IPS-NIHi11 (cell line): ENCODE results near the gene DGKD.

ENCODE experiments used
- DNase-seq: peaks from one replicate; pipeline ENCODE4 v3.0.0; 2012; ENCODE audit warnings: mixed read lengths, low spot score

Gene DGKD

DNA sequence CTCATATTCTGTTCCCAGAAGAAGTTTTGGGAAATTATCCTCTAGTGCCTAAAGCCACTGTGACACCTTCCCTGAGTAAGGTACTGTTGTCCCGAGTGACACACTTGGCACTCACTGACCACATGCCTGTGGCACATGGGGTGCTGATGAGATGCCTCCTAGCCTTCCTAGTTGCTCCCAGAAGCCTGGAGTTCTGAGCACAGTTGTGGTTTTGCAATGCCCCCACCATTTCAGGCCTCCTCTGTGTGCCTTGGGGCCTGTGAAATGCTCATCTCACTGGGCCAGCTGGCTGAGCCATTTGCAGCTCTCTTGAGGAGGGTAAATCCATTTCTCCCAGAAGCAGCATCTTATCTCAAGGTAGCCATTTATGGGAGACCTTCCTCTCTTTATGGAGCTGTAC, 91.8 kb downstream of the DGKD start:
- DNase-seq = no peak

- no peak for DNase-seq
Measured at GRCh38 chr2:233446606-233447305, 92.5 kb downstream of the DGKD start.

GRCh38 chr2:233447506-233448219, 93.4 kb downstream of the DGKD start:
- no peak for DNase-seq

GRCh38 chr2:233448220-233448559, 93.9 kb downstream of the DGKD start:
- DNase-seq = peak; percentile 67

- DNase-seq = no peak
Measured at GRCh38 chr2:233448575-233448974, 94.3 kb downstream of the DGKD start.

- peak; percentile 86 for DNase-seq
Measured at GRCh38 chr2:233449081-233449901, 95.0 kb downstream of the DGKD start.

DNA sequence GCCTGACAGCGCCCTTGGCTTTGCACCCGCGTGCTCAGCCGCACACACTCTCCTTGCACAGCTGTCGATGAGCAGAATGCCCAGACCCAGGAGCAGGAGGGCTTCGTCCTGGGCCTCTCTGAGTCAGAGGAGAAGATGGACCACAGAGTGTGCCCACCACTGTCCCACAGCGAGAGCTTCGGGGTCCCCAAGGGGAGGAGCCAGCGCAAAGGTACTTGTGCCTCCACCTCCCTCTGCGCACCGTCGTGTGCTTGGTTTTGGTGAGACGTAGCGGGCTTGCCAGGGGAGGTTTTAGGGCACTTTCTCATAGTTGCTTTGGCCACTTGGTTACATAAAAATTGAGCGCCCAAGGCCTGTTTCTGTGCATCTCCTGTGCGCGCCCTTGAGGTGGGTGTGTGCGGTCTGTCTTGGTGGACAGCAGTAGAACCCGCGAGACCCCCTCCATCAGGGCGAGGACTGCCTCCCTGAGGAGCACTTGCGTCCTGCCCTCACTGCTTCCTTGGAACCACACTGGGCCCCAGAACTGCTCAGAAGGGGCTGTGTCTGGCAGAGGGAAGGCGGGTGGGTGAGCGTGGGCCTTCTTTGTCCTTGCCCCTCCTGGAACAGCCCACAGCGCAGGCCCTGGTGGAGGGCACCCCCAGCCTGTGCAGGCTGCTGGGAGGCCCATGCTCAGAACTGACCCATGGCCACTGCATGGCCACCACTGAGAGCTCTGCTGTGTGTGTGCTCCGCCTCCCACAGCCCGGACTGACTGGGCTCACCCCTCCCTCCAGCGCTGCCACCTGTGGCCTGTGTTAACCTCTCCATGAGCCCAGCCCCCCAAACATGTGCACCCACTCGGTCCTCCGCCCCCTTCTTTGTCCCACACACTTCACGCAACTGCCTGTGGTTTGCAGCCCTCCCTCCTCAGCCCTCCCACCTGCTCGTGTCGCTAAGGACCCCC, 95.9 kb downstream of the DGKD start:
- DNase-seq = no peak

DNA sequence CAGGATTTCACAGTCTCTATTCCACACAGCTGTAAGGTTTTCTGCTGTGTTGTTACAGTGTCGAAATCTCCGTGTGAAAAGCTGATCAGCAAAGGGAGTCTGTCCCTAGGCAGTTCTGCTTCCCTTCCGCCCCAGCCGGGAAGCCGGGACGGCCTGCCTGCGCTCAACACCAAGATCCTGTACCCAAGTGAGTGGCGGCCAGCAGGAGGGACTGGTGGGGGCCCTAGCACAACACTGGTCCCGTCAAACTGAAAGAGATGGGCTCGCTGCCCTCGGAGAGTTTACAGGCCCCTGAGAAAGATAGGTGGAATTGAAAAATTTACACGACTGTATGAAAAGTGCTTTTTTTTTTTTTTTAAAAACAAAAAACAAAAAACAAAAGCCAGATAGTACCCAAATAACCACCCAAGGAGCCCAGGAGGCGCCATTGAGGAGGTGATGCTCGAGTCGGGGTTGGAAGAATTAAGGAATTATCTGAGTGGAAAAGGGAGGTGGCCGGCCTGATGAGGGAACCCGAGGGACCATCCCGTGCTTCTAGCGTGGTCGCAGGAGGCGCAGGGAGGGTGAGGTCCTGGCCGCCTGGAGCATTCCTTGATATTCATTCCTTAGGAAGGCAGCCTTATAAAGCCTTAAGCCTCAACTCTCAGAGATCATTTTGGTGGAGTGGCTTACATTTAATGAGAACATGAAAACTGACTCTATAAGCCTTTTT, 96.7 kb downstream of the DGKD start:
- DNase-seq = no peak

DNA sequence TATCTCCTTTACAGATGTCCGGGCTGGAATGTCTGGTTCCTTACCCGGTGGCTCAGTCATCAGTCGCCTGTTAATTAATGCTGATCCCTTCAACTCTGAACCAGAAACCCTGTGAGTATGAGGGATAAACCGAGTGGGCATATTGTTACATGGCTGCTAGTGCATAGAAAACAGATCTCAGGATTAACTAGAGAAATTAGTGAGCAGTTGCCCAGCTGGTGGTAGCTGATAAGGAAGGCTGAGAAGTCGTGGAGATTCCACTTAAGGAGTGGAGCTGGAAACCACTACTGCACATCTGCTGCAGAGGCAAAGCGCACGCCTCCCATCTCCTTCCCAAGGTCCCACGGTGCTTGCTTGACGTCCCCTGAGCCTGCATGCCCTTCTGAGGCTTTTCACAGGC, 97.7 kb downstream of the DGKD start:
- no peak for DNase-seq

GRCh38 chr2:233453111-233453915, 99.0 kb downstream of the DGKD start:
- no peak for DNase-seq

- no peak for DNase-seq
Measured at GRCh38 chr2:233453916-233454315, 99.6 kb downstream of the DGKD start.

DNA sequence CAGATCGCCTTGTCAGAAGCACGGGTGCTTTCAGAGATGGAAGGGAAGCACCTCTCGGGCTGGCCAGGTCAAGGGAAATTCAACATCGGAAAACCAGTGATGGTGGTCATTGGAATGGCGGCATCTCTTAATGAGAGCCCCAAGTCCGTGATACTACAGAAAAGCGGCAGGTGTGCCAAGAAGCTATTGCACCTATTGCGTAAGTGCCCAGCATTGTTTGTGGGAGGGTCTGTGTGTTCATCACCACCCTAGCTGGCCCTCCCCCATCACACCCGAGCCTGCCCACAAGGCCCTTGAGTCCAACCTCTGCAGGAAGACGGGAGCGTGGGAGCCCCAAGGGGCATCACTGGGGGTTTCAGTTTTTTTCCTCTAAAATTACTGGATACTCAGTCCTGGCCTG, 100.7 kb downstream of the DGKD start:
- no peak for DNase-seq

GRCh38 chr2:233455491-233455890, 101.2 kb downstream of the DGKD start:
- no peak for DNase-seq

DNA sequence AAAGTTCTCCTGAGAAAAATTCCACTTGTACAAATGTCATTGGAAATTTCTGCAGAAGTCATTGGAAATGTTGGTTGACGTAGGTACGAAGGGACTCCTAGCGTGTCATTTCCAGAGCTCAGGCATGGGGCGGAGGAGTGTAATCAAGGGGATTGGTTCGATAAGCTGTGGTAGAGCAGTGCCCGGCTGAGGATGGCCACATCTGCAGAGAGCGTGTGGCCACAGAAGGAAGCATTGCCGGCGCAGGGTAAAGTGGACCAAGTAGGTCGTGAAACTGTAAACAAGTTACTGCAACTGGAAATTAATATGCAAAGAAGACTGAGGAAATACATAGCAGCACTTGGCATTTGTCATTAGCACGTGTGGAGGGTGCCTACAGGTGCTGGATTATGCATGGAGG, 101.8 kb downstream of the DGKD start:
- DNase-seq = no peak

DNA sequence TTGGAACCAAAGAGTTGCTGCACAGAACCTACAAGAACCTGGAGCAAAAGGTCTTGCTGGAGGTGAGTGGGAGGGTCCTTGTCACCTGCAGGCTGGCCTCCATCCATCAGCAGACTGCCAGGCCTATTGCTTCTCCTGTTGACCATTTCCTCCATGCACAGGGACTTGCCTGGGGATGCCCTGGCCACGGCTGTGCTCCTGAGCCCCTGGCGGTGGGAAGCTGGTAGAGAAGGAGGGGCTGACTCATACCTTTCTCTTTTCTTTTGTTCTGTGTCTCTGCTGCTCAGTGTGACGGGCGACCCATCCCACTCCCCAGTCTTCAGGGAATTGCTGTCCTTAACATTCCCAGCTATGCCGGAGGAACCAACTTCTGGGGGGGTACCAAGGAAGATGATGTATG, 102.6 kb downstream of the DGKD start:
- DNase-seq = no peak

GRCh38 chr2:233457356-233457755, 103.1 kb downstream of the DGKD start:
- no peak for DNase-seq

DNA sequence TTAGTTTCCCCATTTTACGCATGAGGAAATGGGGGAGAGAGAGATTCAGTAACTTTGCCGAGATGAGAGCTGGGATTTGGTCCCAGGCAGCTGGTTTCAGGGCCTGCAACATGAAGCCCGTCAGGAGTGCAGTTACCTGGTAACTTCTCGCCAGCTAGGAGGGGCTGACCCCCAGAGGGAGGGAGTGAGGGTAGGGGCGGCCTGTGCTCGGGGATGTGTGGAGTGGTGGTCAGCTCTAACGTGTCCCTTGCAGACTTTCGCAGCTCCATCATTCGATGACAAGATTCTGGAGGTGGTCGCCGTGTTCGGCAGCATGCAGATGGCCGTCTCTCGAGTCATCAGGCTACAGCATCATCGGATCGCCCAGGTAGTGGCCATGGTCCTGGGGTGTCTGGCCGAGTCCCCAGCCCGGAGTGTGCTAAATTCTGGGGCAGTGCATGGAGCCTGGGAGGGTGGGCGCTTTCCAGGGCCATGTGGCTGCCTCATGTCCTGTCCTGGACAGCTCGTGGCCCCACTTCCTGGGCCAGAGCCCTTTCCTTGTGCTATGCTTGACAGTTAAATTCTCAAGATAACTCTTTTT, 103.8 kb downstream of the DGKD start:
- no peak for DNase-seq

GRCh38 chr2:233458826-233459225, 104.5 kb downstream of the DGKD start:
- DNase-seq = no peak

GRCh38 chr2:233459426-233459825, 105.1 kb downstream of the DGKD start:
- DNase-seq = no peak
